ENCODE data around the gene EPX. TPM values are rescaled to one million over a fixed set of nuclear protein-coding genes. Genes with fewer than 3 reads are reported as not detected.
A peak's percentile ranks its signal among the peaks of the same experiment; 100 is the strongest.

Gene EPX
- total RNA-seq, 1 experiment from 2014 or later = not detected

- H2BK120ac ChIP-seq (ENCODE audit: low read depth, low read length, poor library complexity, severe bottlenecking) = no peak overlapping the region
- H2BK12ac ChIP-seq (ENCODE audit: insufficient read length, low read depth, low read length) = no peak overlapping the region
- H3K18ac ChIP-seq (ENCODE audit: insufficient read length, low read depth, low read length) = no peak overlapping the region
- H3K4me3 Mint-ChIP-seq = no peak overlapping the region
- H3K56ac ChIP-seq (ENCODE audit: insufficient read length, low read depth, low read length) = no peak overlapping the region
- no peak overlapping the region for H3K14ac ChIP-seq (ENCODE audit: insufficient read depth, low read length)
- no peak overlapping the region for H3K27ac Mint-ChIP-seq
- H2BK20ac ChIP-seq (ENCODE audit: low read depth, low read length, poor library complexity, severe bottlenecking) = no peak overlapping the region
- WGBS (ENCODE audit: extremely low coverage, insufficient read length, low lambda C conversion rate) = no CpG with 5 or more reads among the region's 5 CpGs
- H3K79me2 ChIP-seq (ENCODE audit: insufficient read depth, low read length) = no peaks in the 10 kb centered on the region
- H3K27me3 ChIP-seq (ENCODE audit: insufficient read depth, low read length) = no peaks in the 10 kb centered on the region
- no peaks in the 10 kb centered on the region for H3K4me1 Mint-ChIP-seq
- H3K4ac ChIP-seq (ENCODE audit: low read depth, low read length) = no peak overlapping the region
- H3K36me3 Mint-ChIP-seq (ENCODE audit: insufficient read depth in 1 of 3, low read depth in 3 of 3) = peaks cover 9 to 42% (median 32%) of the 10 kb centered on the region in 3 experiments; a peak in 6 of 7 replicates
- no peak overlapping the region for H2BK15ac ChIP-seq (ENCODE audit: low read depth, low read length)
- no peak overlapping the region for H2AFZ ChIP-seq (ENCODE audit: low read length)
- H3K9me3 ChIP-seq (ENCODE audit: control insufficient read depth, low read depth, low read length) = no peaks in the 10 kb centered on the region
- no peak overlapping the region for H4K8ac ChIP-seq (replicated peaks; ENCODE audit: insufficient read length, low read depth, low read length)
- H4K20me1 ChIP-seq (ENCODE audit: control insufficient read depth, insufficient read depth, insufficient read length) = no peaks in the 10 kb centered on the region
- H2AK5ac ChIP-seq (ENCODE audit: insufficient read length, low read length) = no peak overlapping the region
- H3K23ac ChIP-seq (ENCODE audit: insufficient read length, low read depth, low read length) = no peak overlapping the region
- no peak overlapping the region for H4K5ac ChIP-seq (ENCODE audit: insufficient read length, low read depth, low read length)
- peak; percentile 16 for DNase-seq
- H3K79me1 ChIP-seq (ENCODE audit: insufficient read depth, low read depth, low read length, poor library complexity, severe bottlenecking) = no peaks in the 10 kb centered on the region
- no peak overlapping the region for H3K4me2 ChIP-seq (ENCODE audit: insufficient read depth, insufficient read length, low read length)
- no peak for TF ChIP-seq CTCF (conservative IDR thresholded peaks at IDR 0.05)
- no peak overlapping the region for H2BK5ac ChIP-seq (ENCODE audit: insufficient read length, low read length)
- H3K23me2 ChIP-seq (ENCODE audit: insufficient read length, low read depth, low read length, poor library complexity, severe bottlenecking) = no peaks in the 10 kb centered on the region
- H3K9ac ChIP-seq (ENCODE audit: extremely low read depth, insufficient read length, low read length) = no peak overlapping the region
- H3K4me1 ChIP-seq (ENCODE audit: insufficient read depth, low read length) = no peaks in the 10 kb centered on the region
- H3K27me3 Mint-ChIP-seq (ENCODE audit: low read depth) = no peaks in the 10 kb centered on the region
- no peak overlapping the region for H3K27ac ChIP-seq (ENCODE audit: insufficient read length, low read depth, low read length)
- H3K9me3 Mint-ChIP-seq = no peaks in the 10 kb centered on the region
- H3T11ph ChIP-seq (ENCODE audit: low read length) = no peak overlapping the region
- H4K91ac ChIP-seq (ENCODE audit: insufficient read length, low read depth, low read length) = no peak overlapping the region
Measured at GRCh38 chr17:58208344-58208743, 15.8 kb downstream of the EPX start.

All from H9 (cell line).